Left ventricle myocardium inferior (tissue), 1 donor: ENCODE results near the gene ZMIZ1. TPM values are rescaled to one million over a fixed set of nuclear protein-coding genes. Genes with fewer than 3 reads are reported as not detected.

Experiments
- DNase-seq: peaks from one replicate; pipeline ENCODE4 v3.0.0-alpha.2; 2020
- H3K27ac ChIP-seq: fragments of 200-600 bp; replicated peaks from 2 replicates; pipeline ENCODE4 v1.8.0; 2021
- H3K27me3 ChIP-seq: fragments of 200-600 bp; 2 replicates; pipeline ENCODE4 v1.8.0; 2021; ENCODE audit warnings: low read depth
- H3K36me3 ChIP-seq: fragments of 200-600 bp; 2 replicates; pipeline ENCODE4 v1.8.0; 2021
- H3K4me1 ChIP-seq: fragments of 200-600 bp; 2 replicates; pipeline ENCODE4 v1.8.0; 2021
- H3K4me3 ChIP-seq: fragments of 200-600 bp; 2 replicates; pipeline ENCODE4 v1.8.0; 2021; ENCODE audit warnings: mild to moderate bottlenecking, moderate library complexity
- H3K9me3 ChIP-seq: fragments of 200-600 bp; replicated peaks from 2 replicates; pipeline ENCODE4 v1.8.0; 2021
- intact Hi-C: fragments of 100-400 bp; cut with micrococcal nuclease; formaldehyde crosslinking; loops from one replicate; pipeline ENCODE4 v1.11.0; 2022
- total RNA-seq: library from RNA; stranded (reverse); fragmentation: NEBNext Ultra II Directional; extraction: Animal tissue kit (Norgen Biotek cat#: 25700); gene quantifications from one replicate; pipeline ENCODE4 v1.2.1, GENCODE V29; 2021
- TF ChIP-seq, protein P1 (sequence below): fragments of 200-600 bp; IDR thresholded peaks from 2 replicates; pipeline ENCODE4 v1.8.0; 2021; ENCODE audit warnings: antibody characterized with exemption, mild to moderate bottlenecking, borderline replicate concordance
- donor health status: DM: no; HTN: yes; CAD: no; lungs with severe emphysema.

Gene ZMIZ1
- total RNA-seq, 1 donor from 2014 or later = 55.9 TPM

- Histone ChIP-seq H3K27ac (no peak overlapping the region), H3K4me1 (peaks cover 22% of the 10 kb centered on the region), H3K27me3 (no peaks in the 10 kb centered on the region), H3K4me3 (no peak overlapping the region), H3K9me3 (no peaks in the 10 kb centered on the region), H3K36me3 (peaks cover 84% of the 10 kb centered on the region)
- no peak for DNase-seq
- TF ChIP-seq, protein P1, sequence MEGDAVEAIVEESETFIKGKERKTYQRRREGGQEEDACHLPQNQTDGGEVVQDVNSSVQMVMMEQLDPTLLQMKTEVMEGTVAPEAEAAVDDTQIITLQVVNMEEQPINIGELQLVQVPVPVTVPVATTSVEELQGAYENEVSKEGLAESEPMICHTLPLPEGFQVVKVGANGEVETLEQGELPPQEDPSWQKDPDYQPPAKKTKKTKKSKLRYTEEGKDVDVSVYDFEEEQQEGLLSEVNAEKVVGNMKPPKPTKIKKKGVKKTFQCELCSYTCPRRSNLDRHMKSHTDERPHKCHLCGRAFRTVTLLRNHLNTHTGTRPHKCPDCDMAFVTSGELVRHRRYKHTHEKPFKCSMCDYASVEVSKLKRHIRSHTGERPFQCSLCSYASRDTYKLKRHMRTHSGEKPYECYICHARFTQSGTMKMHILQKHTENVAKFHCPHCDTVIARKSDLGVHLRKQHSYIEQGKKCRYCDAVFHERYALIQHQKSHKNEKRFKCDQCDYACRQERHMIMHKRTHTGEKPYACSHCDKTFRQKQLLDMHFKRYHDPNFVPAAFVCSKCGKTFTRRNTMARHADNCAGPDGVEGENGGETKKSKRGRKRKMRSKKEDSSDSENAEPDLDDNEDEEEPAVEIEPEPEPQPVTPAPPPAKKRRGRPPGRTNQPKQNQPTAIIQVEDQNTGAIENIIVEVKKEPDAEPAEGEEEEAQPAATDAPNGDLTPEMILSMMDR = no peak
- intact Hi-C loops = no loop called here
These were observed 284.2 kb downstream of the ZMIZ1 start for GRCh38 chr10:79353000-79353406.

DNA sequence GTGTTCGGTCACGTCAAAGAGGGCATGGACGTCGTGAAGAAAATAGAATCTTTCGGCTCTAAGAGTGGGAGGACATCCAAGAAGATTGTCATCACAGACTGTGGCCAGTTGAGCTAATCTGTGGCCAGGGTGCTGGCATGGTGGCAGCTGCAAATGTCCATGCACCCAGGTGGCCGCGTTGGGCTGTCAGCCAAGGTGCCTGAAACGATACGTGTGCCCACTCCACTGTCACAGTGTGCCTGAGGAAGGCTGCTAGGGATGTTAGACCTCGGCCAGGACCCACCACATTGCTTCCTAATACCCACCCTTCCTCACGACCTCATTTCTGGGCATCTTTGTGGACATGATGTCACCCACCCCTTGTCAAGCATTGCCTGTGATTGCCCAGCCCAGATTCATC is 285.0 kb downstream of the ZMIZ1 start:
- Histone ChIP-seq H3K27ac (no peak overlapping the region), H3K27me3 (no peaks in the 10 kb centered on the region), H3K4me3 (no peak overlapping the region), H3K36me3 (peaks cover 82% of the 10 kb centered on the region), H3K4me1 (peaks cover 15% of the 10 kb centered on the region), H3K9me3 (no peaks in the 10 kb centered on the region)
- TF ChIP-seq, protein P1 = no peak
- intact Hi-C loops = no loop called here
- DNase-seq = no peak

DNA sequence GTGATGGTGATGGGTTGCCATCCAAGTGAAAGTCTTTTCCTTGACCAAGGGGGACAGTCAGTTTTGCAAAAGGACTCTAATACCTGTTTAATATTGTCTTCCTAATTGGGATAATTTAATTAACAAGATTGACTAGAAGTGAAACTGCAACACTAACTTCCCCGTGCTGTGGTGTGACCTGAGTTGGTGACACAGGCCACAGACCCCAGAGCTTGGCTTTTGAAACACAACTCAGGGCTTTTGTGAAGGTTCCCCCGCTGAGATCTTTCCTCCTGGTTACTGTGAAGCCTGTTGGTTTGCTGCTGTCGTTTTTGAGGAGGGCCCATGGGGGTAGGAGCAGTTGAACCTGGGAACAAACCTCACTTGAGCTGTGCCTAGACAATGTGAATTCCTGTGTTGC is 285.4 kb downstream of the ZMIZ1 start:
- TF ChIP-seq, protein P1 = no peak
- intact Hi-C loops = no loop called here
- peaks cover 78% of the 10 kb centered on the region for H3K36me3 ChIP-seq
- no peak overlapping the region for H3K27ac ChIP-seq
- H3K4me1 ChIP-seq = peaks cover 11% of the 10 kb centered on the region
- no peak overlapping the region for H3K4me3 ChIP-seq
- no peaks in the 10 kb centered on the region for H3K27me3 ChIP-seq
- DNase-seq = no peak
- H3K9me3 ChIP-seq = no peaks in the 10 kb centered on the region

DNA sequence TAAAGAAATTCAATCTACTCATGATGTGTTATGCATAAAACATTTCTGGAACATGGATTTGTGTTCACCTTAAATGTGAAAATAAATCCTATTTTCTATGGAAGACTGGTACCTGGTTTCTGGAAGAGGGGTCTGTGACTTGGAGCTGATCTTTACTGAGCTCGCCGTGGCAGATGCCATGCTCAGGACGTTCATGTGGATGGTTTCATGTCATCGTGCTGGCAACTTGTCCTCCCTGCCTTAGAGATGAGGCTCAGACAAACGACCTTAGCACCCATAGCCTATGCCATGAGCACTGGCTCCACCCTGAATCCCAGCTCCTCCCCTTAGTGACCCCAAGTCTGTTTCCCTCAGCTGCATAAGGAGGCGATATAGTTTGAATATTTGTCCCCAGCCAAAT is 285.8 kb downstream of the ZMIZ1 start:
- DNase-seq = no peak
- Histone ChIP-seq H3K27me3 (no peaks in the 10 kb centered on the region), H3K4me1 (peaks cover 6% of the 10 kb centered on the region), H3K4me3 (no peak overlapping the region), H3K9me3 (no peaks in the 10 kb centered on the region), H3K36me3 (peaks cover 73% of the 10 kb centered on the region), H3K27ac (no peak overlapping the region)
- TF ChIP-seq, protein P1 = no peak
- intact Hi-C loops = no loop called here

DNA sequence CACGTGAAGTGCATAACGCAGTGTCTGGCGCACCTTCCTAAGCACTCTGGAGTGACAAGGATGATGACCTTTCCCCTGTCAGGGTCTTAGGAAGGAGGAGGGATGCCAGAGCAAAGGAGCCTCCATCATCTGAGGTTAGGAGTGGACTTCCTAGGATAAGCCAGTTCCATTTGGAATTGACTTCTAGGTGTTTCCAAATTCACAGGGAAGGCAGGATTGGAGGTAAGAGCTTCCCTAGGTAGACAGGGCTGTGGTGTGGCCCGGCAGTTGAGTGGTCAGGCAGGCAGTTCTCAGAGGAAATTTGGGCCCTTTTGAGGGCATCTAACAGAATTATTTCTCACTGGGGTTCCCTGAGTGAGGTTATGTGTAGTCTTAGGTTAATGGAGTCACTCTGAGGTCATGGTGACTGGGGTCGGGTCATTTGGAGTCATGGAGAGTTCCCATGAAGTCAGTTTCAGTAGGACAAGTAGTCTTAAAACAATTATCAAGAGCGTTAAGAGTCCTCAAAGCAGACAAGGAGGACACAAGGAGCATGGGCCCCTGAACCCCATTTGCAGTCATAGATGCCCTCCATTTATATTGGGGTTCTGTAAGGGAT is 286.8 kb downstream of the ZMIZ1 start:
- H3K27ac ChIP-seq = no peak overlapping the region
- DNase-seq = no peak
- H3K9me3 ChIP-seq = no peaks in the 10 kb centered on the region
- H3K4me3 ChIP-seq = no peak overlapping the region
- peaks cover 64% of the 10 kb centered on the region for H3K36me3 ChIP-seq
- TF ChIP-seq, protein P1 = no peak
- peaks cover 3% of the 10 kb centered on the region for H3K4me1 ChIP-seq
- intact Hi-C loops = no loop called here
- H3K27me3 ChIP-seq = no peaks in the 10 kb centered on the region
